LNCAP (cell line): ENCODE data around the gene DBF4.

Source experiments
- CTCF ChIP-seq: fragments of 450-650 bp; IDR thresholded peaks from 2 replicates; pipeline ENCODE4 v1.5.1; 2017; ENCODE audit warnings: mild to moderate bottlenecking

DBF4 gene

GRCh38 chr7:87853237-87853864 lies 22.9 kb upstream of the DBF4 start:
- TF ChIP-seq CTCF, result no peak

GRCh38 chr7:87858417-87859100 lies 17.7 kb upstream of the DBF4 start:
- no peak for TF ChIP-seq CTCF

- TF ChIP-seq CTCF, result no peak
Measured at GRCh38 chr7:87866089-87866488, 10.2 kb upstream of the DBF4 start.

DNA sequence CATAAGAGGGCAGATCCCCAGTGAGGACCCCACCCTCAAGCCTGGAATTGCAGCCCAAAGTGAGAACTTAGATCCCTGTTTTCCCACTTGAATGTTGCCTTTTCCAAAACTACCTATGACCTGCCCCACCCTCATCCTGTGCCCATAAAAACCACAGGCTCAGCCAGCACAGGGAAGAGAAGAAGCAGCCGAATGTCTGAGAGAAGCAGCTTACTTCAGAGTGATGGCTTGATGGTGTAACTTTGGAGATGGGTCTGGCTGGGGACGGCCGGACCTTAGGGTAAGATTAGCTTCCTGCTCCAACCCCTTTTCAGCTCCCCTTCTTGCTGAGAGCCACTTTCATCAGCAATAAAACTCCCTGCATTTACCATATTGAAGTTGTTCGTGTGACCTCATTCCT lies 5.8 kb upstream of the DBF4 start:
- TF ChIP-seq CTCF, result no peak

DNA sequence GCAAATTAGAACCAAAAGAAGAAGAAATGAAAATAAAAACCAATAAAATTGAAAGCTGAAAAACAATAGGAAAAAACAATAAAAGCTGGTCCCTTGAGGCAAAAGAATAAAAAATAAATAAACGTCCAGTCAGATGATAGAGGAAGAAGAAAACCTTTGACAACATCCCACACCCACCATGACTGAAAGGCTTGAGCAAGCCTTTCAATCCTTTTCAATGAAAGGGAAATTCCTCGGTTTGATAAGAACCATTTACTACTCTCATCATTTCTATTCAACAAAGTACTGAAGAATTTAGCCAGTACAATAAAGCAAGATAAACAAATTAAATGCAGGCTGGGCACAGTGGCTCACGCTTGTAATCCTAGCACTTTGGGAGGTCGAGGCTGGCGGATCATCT lies 3.9 kb upstream of the DBF4 start:
- no peak for TF ChIP-seq CTCF

DNA sequence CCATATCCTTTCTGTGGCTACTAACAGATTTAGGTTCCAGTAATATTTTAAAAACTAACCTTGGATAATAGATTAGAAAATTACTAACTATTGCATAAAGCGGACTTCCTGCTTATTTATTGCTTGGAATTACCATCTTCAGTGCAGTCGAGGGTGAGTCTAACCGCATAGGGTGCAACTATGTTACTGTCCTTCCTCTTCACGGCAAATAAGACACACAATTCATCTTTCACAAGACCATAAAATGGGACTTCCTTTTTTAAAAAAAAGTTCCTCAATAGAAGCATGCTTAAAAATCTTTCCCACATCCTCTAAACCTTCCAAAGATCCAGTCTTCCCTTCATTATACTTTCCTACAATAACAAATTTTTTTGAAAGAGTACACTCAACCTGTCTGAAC lies 2.2 kb upstream of the DBF4 start:
- TF ChIP-seq CTCF, result no peak

- TF ChIP-seq CTCF, result peak; percentile 6; the same call in 1 of the 2 replicates
Measured at GRCh38 chr7:87875151-87876039, 898 bp upstream of the DBF4 start.
